Stimulated activated CD8-positive, alpha-beta memory T cell treated with anti-CD3 and anti-CD28 coated beads, Interleukin-7, amount 100 ng/mL, for 1 hour (primary cell): Measurements from ENCODE around the gene CDK14.

Experiments used
- DNase-seq, 2 donors: peaks; one replicate each; pipeline ENCODE4 v3.0.0-alpha.2; 2020; ENCODE audit warnings: low read depth in 2 of 2

The CDK14 gene

DNA sequence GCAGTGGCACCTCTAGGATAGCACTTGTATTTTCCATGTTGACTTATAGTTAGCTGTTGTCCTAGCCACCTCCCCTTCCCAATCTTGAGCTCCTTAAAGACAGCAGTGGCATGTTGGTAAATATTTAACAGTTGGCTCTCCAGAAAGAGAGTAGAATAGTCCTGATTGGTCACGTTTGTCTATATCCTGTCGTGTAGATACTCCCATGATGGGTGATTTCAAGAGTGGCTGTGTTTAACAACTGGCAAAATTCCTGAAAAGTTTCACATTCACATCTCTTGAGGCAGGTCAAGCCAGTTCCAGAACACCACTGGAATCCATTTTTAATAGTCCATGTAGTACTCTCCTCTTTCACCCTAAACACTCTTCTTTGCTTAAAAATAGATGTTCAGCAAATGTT is 599.9 kb downstream of the CDK14 start:
- DNase-seq: no peak

DNA sequence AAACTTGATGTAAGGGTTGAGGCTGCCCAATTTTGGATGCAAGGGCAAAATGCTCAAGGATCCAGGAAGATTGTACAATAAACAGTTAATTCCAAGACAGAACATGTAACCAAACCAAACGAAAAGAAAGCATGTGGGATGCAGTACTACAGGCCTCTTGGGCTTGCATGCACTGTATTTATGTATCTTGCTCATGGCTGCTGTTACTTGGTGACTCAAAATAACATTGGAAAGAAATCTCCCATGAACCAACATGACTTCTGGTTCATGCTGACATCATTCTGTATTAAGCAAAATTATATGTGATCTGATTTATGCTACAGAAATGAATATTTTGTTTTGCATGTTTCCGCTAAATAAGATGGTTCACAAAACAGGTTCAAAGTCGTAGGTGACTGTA is 602.2 kb downstream of the CDK14 start:
- DNase-seq: no peak

DNA sequence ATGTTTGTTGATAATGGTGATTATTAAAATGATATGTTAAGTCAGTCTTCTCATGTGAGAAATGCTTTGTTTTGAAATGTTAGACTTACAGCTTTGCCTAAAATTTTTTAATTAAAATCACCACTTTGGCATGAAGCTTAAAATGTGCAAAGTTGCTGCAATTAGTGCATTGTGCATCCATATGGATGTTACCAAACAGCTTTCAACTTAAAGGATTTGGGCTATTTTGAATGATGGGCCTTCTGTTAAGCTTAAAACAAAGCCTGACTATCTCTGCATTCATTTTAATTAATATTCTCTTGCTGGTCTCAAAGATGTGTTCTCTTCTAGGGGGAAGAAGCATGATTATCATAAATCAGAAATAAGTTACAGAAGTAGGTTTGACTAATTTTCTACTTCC is 603.5 kb downstream of the CDK14 start:
- no peak for DNase-seq

DNA sequence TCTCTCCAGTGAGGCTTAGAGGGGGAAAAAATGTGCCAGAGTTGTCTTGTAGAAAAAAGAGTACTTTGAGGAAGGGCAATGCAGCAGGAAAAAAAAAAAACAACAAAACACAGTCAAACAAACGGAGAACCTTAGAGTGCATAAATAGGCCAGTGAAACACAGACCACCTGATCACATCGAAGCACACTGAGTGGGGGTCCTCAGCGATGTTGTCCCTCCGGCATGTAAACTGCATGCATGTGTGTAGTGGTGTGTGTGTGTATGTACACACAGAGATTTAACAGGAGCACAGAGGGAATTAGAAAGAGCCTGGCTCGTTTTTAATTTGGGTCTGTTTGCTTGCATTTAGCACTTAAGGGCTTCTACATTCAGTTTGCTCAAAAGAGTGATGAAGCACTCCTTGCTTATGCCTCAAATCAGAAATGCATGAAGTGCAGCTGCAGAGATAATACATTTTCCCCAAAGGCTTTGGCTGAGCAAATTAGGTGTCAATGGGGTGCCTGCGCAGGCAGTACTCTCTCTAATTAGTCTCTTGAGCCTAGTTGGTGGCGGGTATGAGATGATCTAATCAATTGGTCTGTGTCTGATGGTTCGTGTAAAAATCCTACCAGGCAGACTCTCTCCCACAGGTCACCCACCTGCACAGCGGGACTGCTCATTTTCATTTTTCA is 605.5 kb downstream of the CDK14 start:
- DNase-seq: no peak

DNA sequence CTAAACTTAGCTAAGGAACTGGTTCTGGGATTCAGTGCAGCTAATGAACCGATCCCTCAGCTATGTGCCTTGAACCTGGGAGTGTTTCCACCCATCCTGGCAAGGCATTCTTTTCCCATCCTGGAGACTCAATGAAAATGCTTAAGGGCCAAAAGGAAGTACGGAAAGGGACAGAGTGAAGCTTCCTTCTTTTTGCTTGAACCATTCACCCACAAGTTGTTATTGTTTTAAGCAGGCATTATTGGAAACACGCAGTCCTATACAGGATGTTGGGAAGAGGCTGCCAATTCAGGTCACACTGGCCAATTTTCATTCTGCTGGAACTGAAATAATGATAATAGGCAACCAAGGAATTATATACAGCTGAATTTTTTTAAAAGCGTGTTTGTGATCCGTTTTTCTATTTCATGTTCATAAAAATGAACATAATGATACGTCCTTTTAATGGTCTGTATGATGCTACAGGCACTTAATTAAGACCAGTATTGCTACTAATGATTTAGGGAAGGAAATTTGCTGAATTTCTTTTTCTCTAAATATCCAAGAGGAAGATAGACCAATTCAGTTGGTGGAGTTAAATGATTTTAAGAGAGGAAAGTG is 610.3 kb downstream of the CDK14 start:
- DNase-seq: no peak

DNA sequence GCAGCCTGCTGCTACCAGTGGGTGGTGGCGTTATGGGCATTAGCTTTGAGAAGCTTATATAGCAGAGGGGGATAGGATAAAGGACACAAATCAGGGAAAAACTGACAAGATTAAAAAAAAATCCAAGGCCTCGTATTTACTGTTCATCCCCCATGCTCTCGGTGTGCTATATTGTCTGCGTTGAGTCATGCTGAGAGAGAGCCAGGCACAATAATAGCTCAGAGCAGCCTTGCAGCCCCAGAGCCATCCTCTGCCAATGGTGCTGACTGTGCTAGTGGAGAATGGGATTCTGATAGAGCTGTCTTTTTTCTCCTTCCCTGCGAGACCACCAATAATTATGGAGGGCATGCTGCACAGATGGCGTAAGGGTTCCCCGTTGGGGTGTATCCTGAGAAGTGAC is 616.5 kb downstream of the CDK14 start:
- no peak for DNase-seq

DNA sequence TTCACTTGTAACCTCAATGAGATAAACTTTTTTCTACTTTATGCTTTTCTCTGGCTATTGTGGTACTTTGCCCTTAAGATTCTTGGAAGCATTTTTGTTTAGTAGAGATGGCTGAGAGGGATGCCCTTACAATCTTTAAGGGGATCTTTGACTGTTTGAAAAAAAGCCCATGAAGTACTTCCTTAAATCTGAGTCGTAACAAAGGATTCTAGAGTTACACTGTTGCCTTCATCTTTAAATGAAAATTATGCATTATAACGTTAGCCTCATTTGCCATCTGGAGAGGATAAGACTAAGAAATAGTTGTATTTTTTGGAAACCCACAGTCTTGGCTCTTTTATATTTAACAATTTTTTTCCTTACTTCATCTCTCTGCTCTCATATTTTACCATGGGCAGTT is 630.3 kb downstream of the CDK14 start:
- no peak for DNase-seq

DNA sequence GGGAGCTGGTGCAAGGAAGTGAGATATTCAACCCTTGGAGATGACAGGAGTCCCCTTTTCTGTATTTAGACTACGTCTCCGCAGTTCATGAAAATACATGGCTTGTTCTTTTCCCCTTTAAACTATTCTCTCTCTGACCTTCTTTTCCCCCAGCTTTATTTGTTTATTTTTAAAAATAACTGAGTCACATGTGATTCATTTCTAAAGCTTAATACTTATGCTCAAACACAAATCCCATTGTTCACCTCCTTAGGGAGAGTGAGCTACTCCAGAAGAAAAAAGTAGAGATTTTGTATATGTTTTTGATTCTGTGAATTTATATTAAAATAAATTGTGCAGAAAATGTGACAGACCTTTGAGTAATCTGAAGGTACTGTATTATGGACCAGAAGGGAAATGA is 632.2 kb downstream of the CDK14 start:
- DNase-seq: no peak

DNA sequence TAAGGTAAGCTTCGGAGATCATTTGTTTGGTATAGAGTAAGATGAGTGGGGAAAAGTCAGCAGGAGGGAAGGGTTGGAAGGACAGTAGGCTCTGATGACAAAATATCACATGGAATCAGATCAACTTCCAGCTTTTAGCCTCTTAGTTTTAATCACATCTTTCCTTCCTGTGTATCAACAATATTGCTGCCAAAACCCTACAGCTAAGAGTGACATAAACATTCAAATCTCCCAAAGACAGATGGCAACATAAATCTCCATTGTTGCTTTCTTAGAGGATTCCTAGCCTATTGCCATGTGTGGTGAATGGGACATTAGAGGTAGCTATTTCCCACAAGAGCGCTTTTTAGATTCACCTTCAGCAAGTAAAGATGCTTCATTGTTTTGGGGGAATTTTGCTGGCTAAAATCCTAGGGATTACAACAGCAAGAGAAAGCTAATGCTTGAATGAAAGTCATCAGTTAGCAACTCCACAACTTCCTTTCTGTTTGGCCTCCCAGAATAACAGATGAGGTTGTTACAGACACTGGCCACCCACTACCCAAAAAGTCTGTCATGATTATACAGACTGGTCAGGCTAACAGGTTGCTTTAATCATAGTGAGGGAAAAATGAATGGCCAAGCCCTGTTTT is 632.9 kb downstream of the CDK14 start:
- DNase-seq: no peak

DNA sequence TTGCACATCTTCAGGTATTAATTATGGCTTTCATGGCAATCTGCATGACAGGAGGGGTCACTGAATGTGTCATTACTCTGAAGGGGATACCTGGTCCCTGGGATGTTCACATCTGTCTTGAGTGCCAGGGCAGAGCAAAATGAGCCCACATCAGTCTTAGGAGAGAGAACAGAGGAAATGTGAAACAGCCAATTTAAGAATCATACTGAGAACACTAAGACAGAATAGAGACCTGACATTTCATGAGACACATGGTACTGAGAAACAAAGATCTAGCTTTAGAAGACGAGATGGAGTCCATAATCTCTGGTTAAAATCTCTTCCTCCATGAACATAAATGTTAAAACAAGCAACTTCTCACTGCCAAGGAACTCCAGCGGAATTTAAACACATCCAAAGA is 634.0 kb downstream of the CDK14 start:
- DNase-seq: no peak

DNA sequence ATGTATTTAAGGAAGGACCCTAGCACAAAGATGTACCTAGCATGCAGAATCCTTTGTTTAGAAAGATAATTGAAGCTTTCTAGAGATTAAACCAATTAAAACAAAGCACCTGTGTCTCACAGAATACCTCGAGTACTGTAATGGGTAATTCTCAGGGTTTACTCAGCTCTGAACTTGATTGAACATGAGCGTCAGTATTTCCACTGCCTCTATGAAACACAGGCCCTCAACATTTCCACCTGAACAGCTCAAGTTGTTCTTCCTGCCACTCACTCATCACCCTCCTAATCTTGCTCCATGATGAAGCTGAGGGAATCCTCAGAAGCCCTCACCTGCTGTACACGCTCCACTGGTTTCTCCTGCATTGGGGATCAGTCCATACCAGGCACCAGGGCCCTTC is 634.4 kb downstream of the CDK14 start:
- no peak for DNase-seq

DNA sequence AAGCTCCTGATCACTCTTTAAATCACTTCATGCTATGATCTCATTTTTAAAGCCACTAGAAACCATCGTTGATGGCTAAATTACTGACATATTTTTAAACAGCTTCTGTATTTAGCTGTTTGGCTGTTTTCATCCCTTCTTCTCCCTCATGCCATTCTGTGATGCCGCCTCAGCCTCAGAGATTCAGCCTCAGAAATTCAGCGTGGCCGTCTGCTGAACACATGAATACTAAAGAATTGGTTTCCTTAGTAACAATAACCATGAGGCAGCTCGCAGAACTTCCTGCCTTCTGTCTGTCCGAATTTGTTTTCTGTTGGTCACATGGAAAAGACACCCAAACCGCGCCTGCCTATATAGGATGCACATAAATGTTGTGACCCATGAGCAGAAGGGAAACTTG is 637.1 kb downstream of the CDK14 start:
- DNase-seq: no peak

DNA sequence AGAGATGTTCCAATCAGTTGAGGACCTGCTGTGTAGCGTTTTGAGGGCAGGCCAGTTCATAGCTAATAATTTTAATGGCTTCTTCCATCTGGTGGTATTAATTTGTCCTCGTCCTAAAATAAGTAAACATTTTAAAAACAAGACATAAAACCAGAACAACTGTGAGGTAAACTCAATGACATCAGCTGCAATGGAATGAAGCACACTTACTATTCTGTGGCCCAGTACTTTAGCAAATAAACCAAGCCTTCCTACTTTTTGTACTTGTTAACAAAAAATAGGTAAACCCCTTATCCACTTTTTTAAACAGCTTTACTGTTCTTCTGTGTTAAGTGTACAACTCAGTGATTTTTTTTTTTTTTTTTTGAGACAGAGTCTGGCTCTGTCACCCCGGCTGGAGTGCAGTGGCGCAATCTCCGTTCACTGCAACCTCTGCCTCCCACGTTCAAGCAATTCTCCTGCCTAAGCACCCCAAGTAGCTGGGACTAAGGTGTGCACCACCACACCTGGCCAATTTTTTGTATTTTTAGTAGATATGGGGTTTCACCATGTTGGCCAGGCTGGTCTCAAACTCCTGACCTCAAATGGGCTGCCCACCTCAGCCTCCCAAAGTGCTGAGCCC is 639.2 kb downstream of the CDK14 start:
- no peak for DNase-seq

DNA sequence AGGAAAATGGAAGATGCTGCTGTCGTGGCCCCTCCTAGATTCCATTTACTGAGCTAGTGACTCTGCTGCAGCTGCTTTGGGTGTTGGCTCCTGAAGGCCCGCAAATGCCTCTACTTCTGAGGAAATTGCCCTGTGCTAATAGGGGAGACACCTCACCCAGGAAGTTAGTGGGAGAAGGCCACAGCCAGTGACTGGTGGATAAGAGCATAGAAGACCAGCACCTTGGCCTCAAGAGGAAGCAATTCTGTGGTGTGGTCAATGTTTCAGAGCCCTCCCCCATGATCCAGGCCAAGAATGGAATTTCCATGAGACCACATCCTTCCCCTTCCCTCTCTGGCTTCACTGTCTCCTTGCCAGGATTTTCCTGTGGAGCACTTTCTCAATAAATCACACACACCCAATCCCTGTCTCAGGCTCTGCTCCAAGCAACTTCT is 643.1 kb downstream of the CDK14 start:
- DNase-seq: no peak

DNA sequence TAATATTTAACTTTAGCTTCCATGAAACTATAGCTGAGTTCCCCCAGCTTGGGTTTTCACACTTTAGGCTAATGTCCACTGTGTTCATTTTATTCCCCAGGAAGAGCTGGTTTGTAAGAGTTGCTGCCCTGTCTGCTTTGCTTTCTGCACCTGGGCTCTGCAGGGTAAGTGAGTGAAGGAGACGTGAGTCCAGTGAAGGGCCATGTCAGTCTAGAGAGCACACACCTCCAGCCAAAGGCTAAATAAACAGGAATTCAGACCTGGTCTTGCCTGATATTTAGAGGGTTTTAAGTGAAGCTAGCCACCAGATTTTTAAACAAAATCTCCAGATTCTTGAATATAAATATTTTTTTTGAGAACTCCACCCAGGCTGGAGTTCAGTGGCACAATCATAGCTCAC is 643.7 kb downstream of the CDK14 start:
- no peak for DNase-seq

DNA sequence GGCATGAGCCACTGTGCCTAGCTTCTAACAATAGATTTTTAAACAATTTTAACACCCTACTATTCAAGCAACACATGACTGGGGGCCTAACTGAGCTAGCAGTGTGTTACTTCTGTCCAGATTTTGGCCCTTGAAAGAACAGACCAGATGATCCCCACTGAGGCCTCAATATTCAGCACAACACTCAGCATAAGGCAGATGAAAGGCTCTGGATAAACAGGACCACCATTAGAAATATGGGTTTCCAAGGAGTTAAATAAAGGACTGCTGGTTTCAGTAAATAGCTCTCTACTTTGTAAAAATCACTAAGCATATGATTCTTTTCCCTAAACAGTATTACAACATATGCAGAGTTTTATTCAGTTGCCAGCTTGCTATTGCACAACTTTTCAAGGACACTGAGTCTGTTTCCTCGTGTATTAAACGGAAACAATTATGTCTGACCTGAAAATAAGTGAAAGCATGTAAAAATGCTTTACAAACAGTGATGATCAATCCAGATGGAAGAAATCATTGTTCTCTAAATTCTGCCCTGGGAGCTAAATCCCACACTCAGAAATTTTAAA is 644.3 kb downstream of the CDK14 start:
- DNase-seq: no peak

DNA sequence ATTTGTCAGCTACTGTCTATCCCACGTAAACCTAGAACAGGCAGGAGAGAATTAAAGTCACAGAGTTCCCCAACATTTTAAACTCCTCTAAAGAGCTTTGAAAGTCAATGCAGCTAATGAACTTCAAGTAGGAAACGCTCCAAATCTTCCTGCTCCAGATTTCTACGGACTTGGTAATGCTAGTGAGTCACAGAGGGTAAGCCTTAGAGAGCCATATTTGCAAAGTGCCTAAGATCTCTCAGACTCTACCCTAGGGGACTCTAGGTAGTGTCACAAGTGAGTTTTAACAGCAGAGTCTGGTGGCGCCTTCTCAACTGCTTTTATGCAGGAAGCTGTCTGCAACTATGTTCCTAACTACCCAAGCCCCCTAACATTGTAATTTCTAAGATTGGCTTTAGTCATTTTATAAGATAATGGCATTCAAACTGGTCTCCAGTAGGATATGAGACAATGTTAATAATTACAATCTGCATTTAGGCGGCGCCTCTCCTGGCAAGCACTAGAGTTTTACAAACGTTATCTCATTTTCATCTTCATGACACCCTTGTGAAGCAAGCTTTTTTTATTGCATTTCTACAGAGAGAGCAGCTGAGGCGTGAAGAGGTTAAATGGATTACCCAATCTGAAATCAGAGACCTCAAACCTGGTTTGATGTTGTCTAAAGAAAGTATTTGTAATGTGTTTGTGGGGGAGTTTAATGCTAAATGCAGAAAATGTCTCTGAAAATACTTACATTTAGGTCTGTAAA is 646.1 kb downstream of the CDK14 start:
- no peak for DNase-seq

DNA sequence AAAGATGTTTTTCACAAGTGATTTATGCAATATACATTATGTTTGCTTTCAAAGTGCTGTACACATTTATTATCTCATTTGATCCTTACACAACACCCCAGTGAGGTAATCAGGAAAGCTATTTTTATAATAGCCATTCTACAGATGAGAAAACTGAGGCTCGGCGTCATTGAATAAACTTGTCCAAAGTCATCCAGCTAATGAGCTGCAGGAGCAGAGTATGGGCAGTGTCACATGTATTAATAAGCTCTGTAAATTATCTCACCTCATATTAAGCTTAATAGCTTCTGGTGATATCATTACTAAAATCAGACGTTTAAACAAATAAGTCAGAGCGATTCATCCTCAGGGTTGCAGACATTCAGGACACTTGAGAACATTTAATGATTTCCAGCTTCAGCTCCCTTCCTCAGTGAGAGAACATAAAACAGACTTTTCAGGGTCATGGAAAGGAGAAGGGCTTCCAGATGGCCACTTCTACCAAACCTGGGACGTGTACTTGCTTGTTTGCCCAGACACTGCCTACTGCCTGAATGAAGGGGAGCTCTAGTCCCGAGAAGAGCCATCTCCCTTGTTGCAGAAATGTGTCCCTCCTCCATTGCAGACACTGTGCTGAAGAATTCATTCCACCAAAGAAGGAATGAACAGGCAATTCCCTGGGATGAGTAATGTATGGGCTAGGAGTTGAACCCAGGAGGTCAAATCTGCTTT is 647.6 kb downstream of the CDK14 start:
- no peak for DNase-seq

DNA sequence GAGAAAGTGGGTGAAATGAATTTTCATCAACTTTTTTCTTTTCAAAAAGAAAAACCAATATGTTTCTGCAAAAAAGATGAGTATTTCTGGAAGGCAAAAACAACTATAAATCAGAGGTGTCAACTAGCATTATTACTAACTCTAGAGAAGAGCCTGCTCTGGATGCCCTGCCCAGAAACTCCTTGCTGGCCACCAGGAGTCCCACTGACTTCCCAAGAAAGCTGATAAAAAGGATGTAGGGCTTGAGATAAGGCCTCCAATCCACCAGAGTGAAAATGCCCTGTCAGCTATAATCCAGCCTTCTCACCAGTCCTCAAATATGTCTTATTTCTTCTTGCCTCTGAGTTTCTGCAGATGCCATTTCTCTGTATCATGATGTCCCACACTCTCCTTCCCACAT is 651.4 kb downstream of the CDK14 start:
- DNase-seq: no peak

DNA sequence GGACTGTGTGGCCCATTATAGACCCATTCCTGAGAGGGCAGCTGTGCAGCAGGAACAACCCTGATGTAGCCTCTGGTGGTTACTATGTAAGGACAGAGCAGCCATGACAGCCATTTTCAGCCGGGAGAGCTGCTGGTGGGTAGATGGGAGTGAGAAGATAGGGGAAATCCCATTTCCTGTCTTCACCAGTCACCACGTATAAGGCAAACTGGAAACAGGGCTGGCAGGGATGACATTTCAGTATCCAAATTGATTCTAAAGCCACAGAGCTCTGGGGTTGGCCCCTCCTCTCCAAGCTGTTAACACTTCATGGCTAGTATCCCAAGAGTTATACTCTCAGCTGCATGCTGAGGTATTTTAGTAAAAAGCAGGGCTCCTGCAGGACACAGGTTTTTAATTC is 652.9 kb downstream of the CDK14 start:
- DNase-seq: no peak

DNA sequence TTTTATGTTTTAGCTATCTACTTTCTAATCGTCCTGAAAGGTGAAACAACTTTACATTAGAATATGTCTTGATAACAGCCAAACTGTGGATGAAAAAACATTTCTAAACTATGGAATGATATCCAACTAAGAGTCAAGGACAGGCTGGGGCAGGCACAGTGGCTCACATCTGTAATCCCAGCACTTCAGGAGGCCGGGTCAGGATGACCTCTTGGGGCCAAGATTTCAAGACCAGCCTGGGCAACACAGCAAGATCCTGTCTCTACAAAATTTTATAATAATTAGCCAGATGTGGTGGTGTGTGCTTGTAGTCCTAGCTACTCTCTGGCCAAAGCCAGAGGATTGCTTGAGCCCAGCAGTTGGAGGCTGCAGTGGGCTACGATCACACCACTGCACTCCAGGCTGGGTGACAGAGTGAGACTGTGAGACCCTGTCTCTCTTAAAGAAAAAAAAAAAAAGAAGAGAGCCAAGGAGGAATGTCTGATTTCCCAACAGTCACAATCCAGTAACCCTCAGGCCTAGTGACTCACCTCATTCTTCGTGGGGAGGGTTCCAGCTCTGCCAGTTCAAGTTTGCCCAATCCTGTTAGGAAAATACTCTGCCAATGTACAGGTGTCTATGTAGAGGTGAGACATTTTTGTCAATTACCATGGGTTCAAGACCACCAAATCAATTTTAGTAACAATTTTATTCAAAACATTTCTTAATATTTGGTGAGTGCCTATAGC is 653.5 kb downstream of the CDK14 start:
- no peak for DNase-seq
